HEK293 (cell line): ENCODE results near the gene FAM234A.
A peak's percentile ranks its signal among the peaks of the same experiment; 100 is the strongest.

Experiments used
- ATF2 ChIP-seq: fragments of 450-650 bp; formaldehyde crosslinking; IDR thresholded peaks from 2 replicates; pipeline ENCODE4 v1.5.1; 2016; ENCODE audit warnings: missing biosample characterization, missing genetic modification characterization, low read depth
- BCL11A ChIP-seq: fragments of 450-650 bp; formaldehyde crosslinking; IDR thresholded peaks from 2 replicates; pipeline ENCODE4 v1.5.1; 2016; ENCODE audit warnings: low read depth, missing biosample characterization, missing genetic modification characterization
- KLF8 ChIP-seq: fragments of 450-650 bp; formaldehyde crosslinking; IDR thresholded peaks from 2 replicates; pipeline ENCODE4 v1.5.1; 2016; ENCODE audit warnings: missing biosample characterization, missing genetic modification characterization
- SP7 ChIP-seq: fragments of 450-650 bp; formaldehyde crosslinking; IDR thresholded peaks from 2 replicates; pipeline ENCODE4 v1.5.1; 2016; ENCODE audit warnings: missing biosample characterization, missing genetic modification characterization
- ZBTB10 ChIP-seq: fragments of 450-650 bp; formaldehyde crosslinking; IDR thresholded peaks from 2 replicates; pipeline ENCODE4 v1.5.1; 2016; ENCODE audit warnings: missing biosample characterization, missing genetic modification characterization
- ZBTB20 ChIP-seq: fragments of 450-650 bp; formaldehyde crosslinking; IDR thresholded peaks from 2 replicates; pipeline ENCODE4 v1.5.1; 2016; ENCODE audit warnings: missing biosample characterization, missing genetic modification characterization
- ZBTB26 ChIP-seq: fragments of 450-650 bp; formaldehyde crosslinking; optimal IDR thresholded peaks from 2 replicates; pipeline ENCODE3; 2016; ENCODE audit warnings: missing biosample characterization, mild to moderate bottlenecking, missing genetic modification characterization
- ZFP3 ChIP-seq: fragments of 450-650 bp; formaldehyde crosslinking; IDR thresholded peaks from 2 replicates; pipeline ENCODE4 v1.5.1; 2016; ENCODE audit warnings: low read depth, missing biosample characterization, missing genetic modification characterization
- ZNF133 ChIP-seq: fragments of 450-650 bp; formaldehyde crosslinking; IDR thresholded peaks from 2 replicates; pipeline ENCODE4 v1.5.1; 2016; ENCODE audit warnings: missing biosample characterization, missing genetic modification characterization
- ZNF184 ChIP-seq: fragments of 450-650 bp; IDR thresholded peaks from 2 replicates; pipeline ENCODE4 v1.5.1; 2018; ENCODE audit warnings: missing biosample characterization, mild to moderate bottlenecking, missing genetic modification characterization
- ZNF211 ChIP-seq: fragments of 450-650 bp; formaldehyde crosslinking; IDR thresholded peaks from 2 replicates; pipeline ENCODE4 v1.5.1; 2016; ENCODE audit warnings: low read depth, missing biosample characterization, missing genetic modification characterization
- ZNF239 ChIP-seq: fragments of 450-650 bp; formaldehyde crosslinking; IDR thresholded peaks from 2 replicates; pipeline ENCODE4 v1.5.1; 2016; ENCODE audit warnings: missing biosample characterization, missing genetic modification characterization
- ZNF248 ChIP-seq: fragments of 450-650 bp; formaldehyde crosslinking; IDR thresholded peaks from 2 replicates; pipeline ENCODE4 v1.5.1; 2017; ENCODE audit warnings: missing biosample characterization, missing genetic modification characterization
- ZNF324 ChIP-seq: fragments of 450-650 bp; formaldehyde crosslinking; IDR thresholded peaks from 2 replicates; pipeline ENCODE4 v1.5.1; 2016; ENCODE audit warnings: missing biosample characterization, missing genetic modification characterization
- ZNF341 ChIP-seq: fragments of 450-650 bp; formaldehyde crosslinking; IDR thresholded peaks from 2 replicates; pipeline ENCODE4; 2016; ENCODE audit warnings: low read depth, missing biosample characterization, missing genetic modification characterization
- ZNF394 ChIP-seq: fragments of 450-650 bp; formaldehyde crosslinking; IDR thresholded peaks from 2 replicates; pipeline ENCODE4 v1.5.1; 2016; ENCODE audit warnings: missing biosample characterization, missing genetic modification characterization, mild to moderate bottlenecking, moderate library complexity, borderline replicate concordance
- ZNF404 ChIP-seq: fragments of 450-650 bp; formaldehyde crosslinking; IDR thresholded peaks from 2 replicates; pipeline ENCODE4 v1.5.1; 2017; ENCODE audit warnings: missing biosample characterization, missing genetic modification characterization
- ZNF416 ChIP-seq: fragments of 450-650 bp; formaldehyde crosslinking; IDR thresholded peaks from 2 replicates; pipeline ENCODE4 v1.5.1; 2016; ENCODE audit warnings: missing biosample characterization, missing genetic modification characterization
- ZNF473 ChIP-seq: fragments of 450-650 bp; formaldehyde crosslinking; IDR thresholded peaks from 2 replicates; pipeline ENCODE4 v1.5.1; 2017; ENCODE audit warnings: missing biosample characterization, missing genetic modification characterization
- ZNF549 ChIP-seq: fragments of 450-650 bp; IDR thresholded peaks from 2 replicates; pipeline ENCODE4 v1.5.1; 2018; ENCODE audit warnings: missing biosample characterization, missing genetic modification characterization, mild to moderate bottlenecking, inconsistent platforms, moderate library complexity
- ZNF555 ChIP-seq: fragments of 450-650 bp; formaldehyde crosslinking; conservative IDR thresholded peaks from 2 replicates; pipeline ENCODE4 v1.5.1; 2017; ENCODE audit warnings: missing biosample characterization, mild to moderate bottlenecking, missing genetic modification characterization, inconsistent platforms
- ZNF558 ChIP-seq: fragments of 450-650 bp; formaldehyde crosslinking; IDR thresholded peaks from 2 replicates; pipeline ENCODE4 v1.5.1; 2016; ENCODE audit warnings: missing biosample characterization, missing genetic modification characterization
- ZNF600 ChIP-seq: fragments of 450-650 bp; formaldehyde crosslinking; IDR thresholded peaks from 2 replicates; pipeline ENCODE4 v1.5.1; 2016; ENCODE audit warnings: missing biosample characterization, missing genetic modification characterization
- ZNF621 ChIP-seq: fragments of 450-650 bp; formaldehyde crosslinking; IDR thresholded peaks from 2 replicates; pipeline ENCODE4 v1.5.1; 2017; ENCODE audit warnings: missing biosample characterization, missing genetic modification characterization
- ZNF658 ChIP-seq: fragments of 450-650 bp; formaldehyde crosslinking; IDR thresholded peaks from 2 replicates; pipeline ENCODE4; 2016; ENCODE audit warnings: missing biosample characterization, missing genetic modification characterization
- ZNF664 ChIP-seq: fragments of 450-650 bp; formaldehyde crosslinking; IDR thresholded peaks from 2 replicates; pipeline ENCODE4 v1.5.1; 2016; ENCODE audit warnings: missing biosample characterization, missing genetic modification characterization
- ZNF677 ChIP-seq: fragments of 450-650 bp; IDR thresholded peaks from 2 replicates; pipeline ENCODE4 v1.5.0; 2018; ENCODE audit warnings: missing biosample characterization, mild to moderate bottlenecking, missing genetic modification characterization, moderate library complexity
- ZNF707 ChIP-seq: fragments of 450-650 bp; formaldehyde crosslinking; IDR thresholded peaks from 2 replicates; pipeline ENCODE4 v1.5.1; 2016; ENCODE audit warnings: missing biosample characterization, missing genetic modification characterization
- ZNF747 ChIP-seq: fragments of 450-650 bp; formaldehyde crosslinking; IDR thresholded peaks from 2 replicates; pipeline ENCODE4 v1.5.1; 2016; ENCODE audit warnings: missing biosample characterization, missing genetic modification characterization
- ZNF776 ChIP-seq: fragments of 450-650 bp; formaldehyde crosslinking; IDR thresholded peaks from 2 replicates; pipeline ENCODE4 v1.5.0; 2017; ENCODE audit warnings: missing biosample characterization, missing genetic modification characterization, borderline replicate concordance
- ZNF785 ChIP-seq: fragments of 450-650 bp; formaldehyde crosslinking; IDR thresholded peaks from 2 replicates; pipeline ENCODE4 v1.5.1; 2016; ENCODE audit warnings: missing biosample characterization, missing genetic modification characterization
- TF ChIP-seq, protein P1 (sequence below): fragments of 450-650 bp; formaldehyde crosslinking; IDR thresholded peaks from 2 replicates; pipeline ENCODE4 v1.5.1; 2017; ENCODE audit warnings: missing biosample characterization, missing genetic modification characterization
- TF ChIP-seq, protein P2 (sequence below): fragments of 450-650 bp; formaldehyde crosslinking; IDR thresholded peaks from 2 replicates; pipeline ENCODE4 v1.5.1; 2017; ENCODE audit warnings: missing biosample characterization, mild to moderate bottlenecking, missing genetic modification characterization, moderate library complexity

The FAM234A gene

GRCh38 chr16:200388-200787 lies 34.2 kb upstream of the FAM234A start (continued):
- TF ChIP-seq ZNF600 (peak; percentile 57), ZNF621 (tag by site-specific recombination) (no peak), ZNF555 (tag by site-specific recombination) (no peak), ZNF416 (tag by site-specific recombination) (no peak), ZFP3 (tag by site-specific recombination) (no peak), ZNF747 (tag by site-specific recombination) (no peak), ZBTB10 (tag by site-specific recombination) (no peak), ZNF473 (tag by site-specific recombination) (no peak), ZNF558 (no peak), ZNF341 (tag by site-specific recombination) (no peak), ZNF394 (tag by site-specific recombination) (no peak), ZBTB20 (tag by site-specific recombination) (no peak), ZNF211 (tag by site-specific recombination) (no peak), SP7 (tag by site-specific recombination) (peak; percentile 62; the same call in 1 of the 2 replicates), ZNF248 (tag by site-specific recombination) (no peak), KLF8 (tag by site-specific recombination) (no peak), ZNF658 (tag by site-specific recombination) (no peak), ZNF324 (tag by site-specific recombination) (no peak), ZNF549 (tag by site-specific recombination) (no peak), ZNF677 (no peak), BCL11A (tag by site-specific recombination) (no peak), ZNF239 (tag by site-specific recombination) (no peak), ZNF707 (0 out of 2 replicates have a peak, but pooled peaks have one; percentile 16), ZNF776 (tag by site-specific recombination) (no peak), ZNF785 (tag by site-specific recombination) (no peak), ZBTB26 (no peak), ZNF664 (tag by site-specific recombination) (no peak), ZNF184 (0 out of 2 replicates have a peak, but pooled peaks have one; percentile 28), ZNF133 (tag by site-specific recombination) (no peak), ATF2 (tag by site-specific recombination) (no peak), ZNF404 (no peak)
- TF ChIP-seq, protein P1, sequence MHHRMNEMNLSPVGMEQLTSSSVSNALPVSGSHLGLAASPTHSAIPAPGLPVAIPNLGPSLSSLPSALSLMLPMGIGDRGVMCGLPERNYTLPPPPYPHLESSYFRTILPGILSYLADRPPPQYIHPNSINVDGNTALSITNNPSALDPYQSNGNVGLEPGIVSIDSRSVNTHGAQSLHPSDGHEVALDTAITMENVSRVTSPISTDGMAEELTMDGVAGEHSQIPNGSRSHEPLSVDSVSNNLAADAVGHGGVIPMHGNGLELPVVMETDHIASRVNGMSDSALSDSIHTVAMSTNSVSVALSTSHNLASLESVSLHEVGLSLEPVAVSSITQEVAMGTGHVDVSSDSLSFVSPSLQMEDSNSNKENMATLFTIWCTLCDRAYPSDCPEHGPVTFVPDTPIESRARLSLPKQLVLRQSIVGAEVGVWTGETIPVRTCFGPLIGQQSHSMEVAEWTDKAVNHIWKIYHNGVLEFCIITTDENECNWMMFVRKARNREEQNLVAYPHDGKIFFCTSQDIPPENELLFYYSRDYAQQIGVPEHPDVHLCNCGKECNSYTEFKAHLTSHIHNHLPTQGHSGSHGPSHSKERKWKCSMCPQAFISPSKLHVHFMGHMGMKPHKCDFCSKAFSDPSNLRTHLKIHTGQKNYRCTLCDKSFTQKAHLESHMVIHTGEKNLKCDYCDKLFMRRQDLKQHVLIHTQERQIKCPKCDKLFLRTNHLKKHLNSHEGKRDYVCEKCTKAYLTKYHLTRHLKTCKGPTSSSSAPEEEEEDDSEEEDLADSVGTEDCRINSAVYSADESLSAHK (tag by site-specific recombination), result no peak
- TF ChIP-seq, protein P2, sequence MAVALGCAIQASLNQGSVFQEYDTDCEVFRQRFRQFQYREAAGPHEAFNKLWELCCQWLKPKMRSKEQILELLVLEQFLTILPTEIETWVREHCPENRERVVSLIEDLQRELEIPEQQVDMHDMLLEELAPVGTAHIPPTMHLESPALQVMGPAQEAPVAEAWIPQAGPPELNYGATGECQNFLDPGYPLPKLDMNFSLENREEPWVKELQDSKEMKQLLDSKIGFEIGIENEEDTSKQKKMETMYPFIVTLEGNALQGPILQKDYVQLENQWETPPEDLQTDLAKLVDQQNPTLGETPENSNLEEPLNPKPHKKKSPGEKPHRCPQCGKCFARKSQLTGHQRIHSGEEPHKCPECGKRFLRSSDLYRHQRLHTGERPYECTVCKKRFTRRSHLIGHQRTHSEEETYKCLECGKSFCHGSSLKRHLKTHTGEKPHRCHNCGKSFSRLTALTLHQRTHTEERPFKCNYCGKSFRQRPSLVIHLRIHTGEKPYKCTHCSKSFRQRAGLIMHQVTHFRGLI (tag by site-specific recombination), result no peak
